Superior temporal gyrus (tissue), 1 donor: Measurements from ENCODE around the gene SIPA1L3.
"Not testable (repeated sequence)": the region's sequence is repeated elsewhere in the genome, so short reads cannot be mapped to it uniquely, and the experiment has no call there.

Experiments used
- DNase-seq: peaks from one replicate; pipeline ENCODE4 v3.0.0-alpha.2; 2016; ENCODE audit errors: extremely low spot score

SIPA1L3 gene

GRCh38 chr19:38042132-38042531 lies 135.1 kb downstream of the SIPA1L3 start:
- DNase-seq: no peak

- no peak for DNase-seq
These were observed 136.7 kb downstream of the SIPA1L3 start for GRCh38 chr19:38043649-38044144.

DNA sequence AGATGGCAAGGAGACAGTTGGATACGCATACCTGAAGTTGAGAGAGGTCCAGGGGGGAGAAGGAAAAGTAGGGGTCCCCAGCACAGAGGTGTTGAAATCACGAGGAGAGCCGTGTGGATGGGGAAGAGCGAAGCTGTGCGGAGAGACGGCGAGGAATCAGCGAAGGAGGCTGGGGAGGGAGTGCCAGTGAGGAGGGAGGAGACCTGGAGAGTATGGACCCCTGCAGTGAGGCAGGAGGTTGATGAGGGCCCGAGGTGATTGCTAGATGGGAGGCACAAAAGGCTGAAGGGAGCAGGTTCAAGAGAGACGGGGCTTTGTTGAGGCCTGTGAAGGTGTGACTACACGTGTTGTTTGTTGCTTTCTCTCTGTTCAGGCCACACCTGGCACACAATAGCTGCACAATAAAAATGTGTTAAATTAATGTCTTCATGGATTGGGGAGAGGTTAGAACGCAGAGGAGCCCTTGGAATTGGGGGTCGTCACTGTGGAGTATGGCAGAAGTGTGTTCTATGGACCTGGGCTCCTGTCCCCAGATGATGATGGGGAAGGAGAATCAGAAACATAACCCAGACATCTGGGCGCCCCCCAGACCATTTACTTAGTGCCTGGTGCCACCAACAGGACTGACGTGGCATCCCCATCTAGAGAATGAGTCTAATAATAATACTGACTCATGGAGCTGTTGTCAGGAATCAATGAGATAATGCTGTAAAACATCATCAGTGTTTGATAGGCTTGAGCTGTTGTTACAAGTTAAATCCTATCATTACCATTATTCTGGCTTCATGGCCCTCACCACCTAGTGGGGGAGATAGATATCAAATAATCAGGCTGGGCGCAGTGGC lies 137.5 kb downstream of the SIPA1L3 start:
- DNase-seq: no peak

GRCh38 chr19:38045554-38046253 lies 138.7 kb downstream of the SIPA1L3 start:
- no peak for DNase-seq

DNA sequence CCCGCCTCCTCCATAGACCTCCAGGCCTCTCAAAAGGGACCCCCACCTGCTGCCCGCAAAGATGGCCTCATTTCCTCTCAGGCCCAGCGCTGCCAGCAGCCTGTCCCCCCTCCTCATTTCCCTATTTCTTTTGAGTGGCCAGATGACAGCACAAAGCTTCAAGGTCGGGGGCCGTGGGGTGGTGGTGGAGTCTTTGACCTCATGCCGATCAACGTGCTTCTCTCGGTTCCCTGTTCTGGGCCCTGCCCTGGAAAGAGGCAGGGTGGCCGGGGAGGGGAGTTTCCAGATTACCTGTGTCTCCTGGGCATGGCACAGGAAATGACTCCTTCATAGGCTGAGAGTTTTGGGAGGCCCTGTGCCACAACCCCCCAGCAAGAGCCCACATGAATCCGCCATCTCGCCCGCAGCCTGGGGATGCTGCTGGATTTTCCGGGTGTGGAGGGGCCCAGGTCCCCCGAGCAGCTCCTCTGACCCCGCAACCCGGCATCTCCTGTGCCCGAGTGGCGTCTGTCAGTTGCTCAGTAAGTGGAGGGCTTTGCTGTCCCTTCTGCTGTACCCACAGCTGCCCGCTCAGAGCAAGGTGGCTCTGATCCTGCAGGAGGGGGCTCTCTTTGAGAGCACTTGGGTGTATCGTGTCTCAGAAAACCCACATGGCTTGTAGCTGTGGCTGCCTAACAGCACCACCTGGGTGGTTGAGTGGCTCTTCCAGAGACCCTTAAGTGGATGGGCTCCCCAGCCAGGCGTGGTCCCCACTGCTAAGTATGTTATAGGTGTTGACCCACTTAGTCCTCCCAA lies 139.4 kb downstream of the SIPA1L3 start:
- no peak for DNase-seq

DNA sequence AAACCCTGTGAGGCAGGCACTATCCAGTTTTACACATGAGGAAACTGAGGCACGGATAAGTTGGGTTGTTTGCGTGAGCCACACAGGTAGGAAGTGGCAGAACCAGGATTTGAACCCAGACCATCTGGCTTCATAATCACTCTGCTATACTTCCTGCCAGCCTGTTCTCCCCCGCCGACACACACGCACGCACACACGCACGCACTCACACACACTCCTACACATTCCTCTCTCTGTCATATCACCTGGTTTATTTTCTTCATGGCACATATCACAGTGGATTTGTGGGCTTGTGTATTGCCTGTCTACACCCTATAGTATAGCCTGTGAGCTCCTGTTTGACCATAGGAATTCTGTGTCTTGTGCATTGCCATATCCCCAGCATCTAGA lies 140.0 kb downstream of the SIPA1L3 start:
- no peak for DNase-seq

- DNase-seq: no peak
These were observed 140.6 kb downstream of the SIPA1L3 start for GRCh38 chr19:38047641-38048040.

DNA sequence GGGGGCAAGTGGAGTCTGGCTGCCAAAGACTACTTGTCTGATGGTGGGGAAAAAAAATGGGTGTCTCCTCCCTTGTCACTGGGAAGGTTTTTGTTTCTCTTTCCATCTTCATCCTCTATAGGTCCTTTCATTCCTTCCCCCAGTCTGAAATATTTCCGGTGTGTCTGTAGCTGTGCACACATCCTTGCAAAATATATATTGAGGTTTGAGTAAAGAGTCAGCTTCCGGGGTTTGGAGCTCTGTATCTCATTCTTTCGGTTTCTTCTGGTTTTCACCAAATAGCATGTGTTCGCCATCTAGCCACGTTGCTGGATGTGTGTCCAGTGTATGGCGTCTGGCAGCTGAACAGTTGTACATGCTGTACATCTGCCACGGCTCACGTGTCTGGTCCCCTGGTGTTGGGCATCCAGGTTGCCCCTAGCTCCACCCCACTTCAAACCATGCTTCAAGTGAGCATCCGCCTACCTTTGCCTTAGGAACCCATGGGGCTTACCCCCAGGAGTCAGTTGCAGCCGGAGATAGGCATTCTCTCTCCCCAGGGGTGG lies 142.2 kb downstream of the SIPA1L3 start:
- no peak for DNase-seq

DNA sequence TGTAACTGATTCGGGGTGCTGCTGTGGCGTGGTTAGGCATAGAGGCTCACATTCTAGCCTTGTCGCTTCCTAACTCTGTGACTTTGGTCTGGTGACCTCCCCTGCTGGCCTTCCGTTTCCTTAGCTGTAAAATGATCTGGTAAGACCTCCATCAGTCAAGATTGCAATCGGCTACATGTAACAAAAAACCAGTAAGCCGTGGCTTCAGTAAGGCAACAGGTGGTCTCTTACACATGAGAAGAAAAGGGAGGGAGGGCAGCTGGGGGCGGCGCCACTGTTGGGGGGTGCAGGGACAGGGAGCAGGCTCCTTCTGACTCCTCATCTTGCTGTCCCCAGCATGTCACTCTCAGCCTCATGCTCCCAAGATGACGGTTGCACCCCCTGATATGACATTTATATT lies 148.0 kb downstream of the SIPA1L3 start:
- no peak for DNase-seq

DNA sequence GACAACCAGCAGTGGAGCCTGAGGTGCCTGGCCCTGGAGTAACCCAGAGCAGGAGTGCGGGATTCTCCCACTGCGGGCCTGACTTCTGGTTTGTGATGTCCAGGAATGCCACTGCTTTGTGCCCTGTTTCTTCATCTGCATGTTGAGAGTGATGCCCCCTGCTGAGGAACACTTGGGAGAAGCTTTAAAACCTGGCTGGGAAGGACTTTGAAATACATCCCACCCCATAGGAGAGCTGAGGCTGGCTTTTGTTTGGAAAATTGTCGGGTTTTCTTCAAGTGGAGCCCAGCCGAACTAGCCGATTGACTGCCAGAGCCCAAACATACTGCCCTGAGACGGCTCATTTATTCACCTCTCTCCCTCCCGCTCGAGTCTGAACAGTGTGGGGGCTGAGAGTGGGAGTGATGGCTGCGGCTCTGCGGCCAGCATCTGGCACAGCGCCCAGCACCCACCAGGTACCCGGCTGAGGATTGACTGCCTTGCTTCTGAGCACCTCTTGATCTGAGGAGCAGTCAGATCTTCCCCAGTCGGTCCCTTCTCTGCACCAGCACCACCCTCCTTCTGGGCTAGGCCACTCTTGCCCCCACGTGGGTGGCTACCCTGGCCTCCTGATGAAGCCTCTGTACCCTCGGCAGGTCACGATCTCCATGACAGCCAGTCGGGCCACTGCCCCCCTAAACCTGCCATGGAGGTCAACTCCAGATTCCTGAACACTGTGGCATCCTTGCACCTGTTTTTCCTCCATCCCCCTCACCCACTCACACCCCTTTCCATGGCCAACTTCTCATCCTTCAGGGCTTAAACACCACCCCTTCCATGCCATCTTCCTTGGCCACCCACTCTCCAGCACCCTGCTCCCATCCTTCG lies 148.9 kb downstream of the SIPA1L3 start:
- no peak for DNase-seq

DNA sequence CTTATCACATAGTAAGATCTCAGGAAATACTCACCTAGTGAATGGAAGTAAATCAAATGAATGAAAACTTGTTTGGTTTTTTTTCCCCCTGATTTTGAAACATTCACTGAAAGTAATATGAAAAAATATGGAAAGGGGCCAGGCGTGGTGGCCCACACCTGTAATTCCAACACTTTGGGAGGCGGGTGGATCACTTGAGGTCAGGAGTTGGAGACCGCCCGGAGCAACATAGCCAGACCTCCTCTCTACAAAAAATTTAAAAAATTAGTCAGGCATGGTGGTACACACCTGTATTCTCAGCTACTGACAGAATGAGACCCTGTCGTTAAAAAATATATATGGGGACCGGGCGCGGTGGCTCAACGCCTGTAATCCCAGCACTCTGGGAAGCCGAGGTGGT lies 149.6 kb downstream of the SIPA1L3 start:
- no peak for DNase-seq

DNA sequence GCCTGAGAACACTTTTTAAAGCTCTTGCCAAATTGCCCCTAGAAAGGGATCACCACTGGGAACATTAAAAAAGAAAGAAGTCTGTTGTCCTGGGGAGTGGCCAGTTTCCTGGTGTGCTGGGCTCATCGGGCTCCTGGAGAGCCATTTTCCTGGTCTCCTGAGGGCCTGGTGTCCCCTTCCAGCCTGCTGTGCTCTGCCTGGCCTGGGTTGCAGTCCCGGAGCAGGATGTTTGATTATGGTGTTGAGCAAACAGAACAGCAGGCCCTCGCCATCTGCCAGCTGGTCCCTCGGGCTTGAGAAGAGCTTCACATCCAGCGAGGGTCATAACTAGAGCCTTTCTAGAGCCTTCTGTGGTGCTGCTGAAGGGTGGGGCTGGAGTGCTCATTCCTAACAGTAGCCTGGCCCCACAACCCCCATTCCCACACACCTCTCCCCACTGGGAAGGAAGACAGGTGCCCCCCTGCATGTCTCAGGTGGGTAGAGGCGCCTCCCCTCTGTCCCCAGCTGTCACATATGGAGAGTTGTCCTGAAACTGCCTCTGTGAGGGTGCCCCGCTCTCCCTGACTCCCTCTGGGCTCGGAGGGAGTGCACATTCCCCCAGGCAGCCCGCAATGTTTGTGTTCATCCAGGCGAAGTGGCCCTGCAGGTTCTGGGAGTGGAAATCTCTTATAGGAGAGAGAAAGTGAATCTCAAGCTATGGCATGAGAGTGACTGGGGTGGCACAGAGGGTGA lies 151.1 kb downstream of the SIPA1L3 start:
- no peak for DNase-seq

DNA sequence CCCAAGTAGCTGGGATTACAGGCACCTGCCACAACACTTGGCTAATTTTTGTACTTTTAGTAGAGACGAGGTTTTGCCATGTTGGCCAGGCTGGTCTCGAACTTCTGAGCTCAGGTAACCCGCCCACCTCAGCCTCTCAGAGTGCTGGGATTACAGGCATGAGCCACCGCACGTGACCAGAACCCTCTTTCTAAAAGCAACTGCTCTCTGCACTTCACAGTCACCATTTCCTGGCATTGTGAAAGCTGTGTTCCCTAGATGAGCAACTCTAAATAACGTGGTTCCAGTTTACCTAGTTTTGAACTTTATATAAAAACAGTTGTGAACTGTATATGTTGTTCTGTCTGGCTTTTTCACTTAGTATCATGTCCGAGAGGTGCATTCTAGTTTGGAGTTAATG lies 152.9 kb downstream of the SIPA1L3 start:
- no peak for DNase-seq

DNA sequence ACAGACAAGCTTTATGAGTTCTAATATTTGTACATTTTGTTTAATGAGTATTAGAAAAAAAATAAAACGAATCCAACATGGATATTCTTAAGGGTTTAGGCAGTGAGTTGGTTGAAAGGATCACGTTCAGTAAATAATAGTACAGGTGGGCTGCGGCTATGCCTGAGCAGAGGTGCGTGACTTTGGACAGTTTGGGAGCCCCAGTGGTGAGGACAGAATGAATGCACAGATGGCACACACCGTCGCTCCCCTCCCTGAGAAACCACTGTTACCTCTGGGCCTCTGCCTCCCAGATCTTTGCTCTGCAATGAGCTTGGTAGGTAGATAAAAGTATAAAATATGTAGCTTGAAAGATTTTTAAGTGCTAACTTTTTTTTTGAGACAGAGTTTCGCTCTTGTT lies 153.3 kb downstream of the SIPA1L3 start:
- no peak for DNase-seq

DNA sequence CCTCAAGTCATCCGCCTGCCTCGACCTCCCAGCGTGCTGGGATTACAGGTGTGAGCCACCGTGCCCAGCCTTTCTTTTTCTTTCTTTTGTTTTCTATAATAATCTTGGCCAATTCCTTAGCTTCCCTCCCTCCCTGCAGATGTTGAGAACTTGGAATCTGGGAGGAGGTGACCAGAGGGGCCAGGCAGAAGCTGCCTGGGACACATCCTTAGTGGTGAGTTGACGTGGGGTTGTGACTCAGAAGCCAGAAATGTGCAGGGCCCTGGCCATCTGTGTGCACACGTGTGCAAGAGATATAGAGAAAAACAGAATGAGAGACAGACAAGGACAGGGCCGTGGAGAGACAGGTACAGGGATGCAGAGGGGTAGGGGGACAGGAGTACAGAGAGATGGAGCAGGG lies 154.3 kb downstream of the SIPA1L3 start:
- no peak for DNase-seq

DNA sequence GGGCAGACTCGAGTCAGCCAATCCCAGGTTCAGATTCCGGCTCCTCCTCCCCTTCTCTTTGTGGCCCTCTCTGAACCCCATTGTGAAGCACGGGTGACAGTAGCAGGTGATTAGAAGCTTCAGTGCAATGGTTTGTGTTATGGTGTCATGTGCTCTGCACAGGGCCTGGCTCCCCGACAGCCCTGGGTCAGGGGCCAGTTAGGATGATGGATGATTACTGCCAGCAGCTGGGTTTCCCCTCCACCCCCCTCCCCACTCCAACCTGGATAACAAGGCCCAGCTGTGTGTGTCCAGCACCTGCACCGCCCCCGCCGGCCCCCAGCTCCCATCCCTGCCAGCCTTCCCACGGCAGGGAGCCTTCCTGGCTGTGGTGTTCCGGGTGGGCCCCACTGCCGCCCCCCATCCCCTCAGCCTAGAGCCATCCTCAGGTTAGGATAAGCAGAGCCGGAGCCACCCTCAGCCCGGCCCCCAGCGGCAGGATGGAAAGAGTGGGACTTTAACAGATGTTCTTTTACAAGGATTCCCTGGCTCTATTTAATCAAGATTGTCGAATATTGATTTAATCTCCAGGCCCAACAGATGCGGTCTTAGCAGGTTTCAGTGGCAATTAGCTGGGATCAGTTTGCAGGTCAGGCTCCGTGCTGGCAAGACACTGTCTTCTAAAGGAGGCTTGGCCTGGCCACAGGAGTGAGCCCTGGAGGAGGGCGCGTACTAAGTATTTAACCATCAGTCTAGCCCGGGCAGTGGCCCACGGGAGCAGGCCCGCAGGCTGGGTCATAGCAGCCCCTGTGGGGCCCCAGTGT lies 156.2 kb downstream of the SIPA1L3 start:
- peak; percentile 22 for DNase-seq

GRCh38 chr19:38063928-38064327 lies 156.9 kb downstream of the SIPA1L3 start:
- no peak for DNase-seq

DNA sequence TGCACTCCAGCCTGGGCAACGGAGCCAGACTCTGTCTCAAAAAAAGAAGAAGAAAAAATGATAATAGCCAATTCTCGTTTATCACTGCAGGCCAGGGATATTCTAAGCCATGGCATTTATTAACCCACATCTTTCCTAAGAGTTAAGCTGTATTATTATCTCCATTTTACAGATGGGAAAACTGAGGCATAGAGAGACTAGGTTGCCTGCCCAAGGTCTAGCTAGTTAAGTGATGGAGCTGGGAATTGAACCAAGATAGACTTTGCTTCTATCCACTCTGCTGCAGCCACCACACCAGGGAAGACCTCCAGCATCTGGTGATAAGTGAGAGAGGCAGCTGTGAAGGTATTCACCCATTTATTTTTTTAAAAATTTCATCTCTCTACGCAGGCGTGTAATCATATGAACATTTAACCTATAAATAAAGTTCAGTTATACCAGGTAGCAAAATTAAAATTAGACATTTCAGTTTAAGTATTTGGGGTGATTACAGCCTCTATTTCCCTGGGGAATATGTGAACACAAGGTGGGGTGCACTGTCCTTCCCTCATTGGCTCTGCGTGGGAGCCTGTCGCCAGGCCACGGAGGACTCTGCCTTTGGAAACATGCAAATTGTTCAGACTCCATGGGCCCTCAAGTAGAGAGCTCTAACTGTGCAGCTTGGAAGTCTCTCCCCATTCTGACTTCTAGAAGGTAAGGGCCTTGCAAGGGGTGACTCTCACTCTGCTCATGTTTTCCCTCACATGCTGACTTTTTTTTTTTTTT lies 157.8 kb downstream of the SIPA1L3 start:
- DNase-seq: no peak

- DNase-seq: not testable (repeated sequence)
These were observed 158.8 kb downstream of the SIPA1L3 start for GRCh38 chr19:38065775-38066174.
